Endometrial microvascular endothelial cells (primary cell): ENCODE data around the gene LPO. TPM values are rescaled to one million over a fixed set of nuclear protein-coding genes. Genes with fewer than 3 reads are reported as not detected.

ENCODE experiments used
- in situ Hi-C: cut with HindIII; loops from 2 replicates; pipeline ENCODE4 v1.10.0; 2017; ENCODE audit warnings: low sequenced_read_pairs, low pct_unique_long_range_greater_than_20kb; ENCODE audit errors: inconsistent ontology term
- total RNA-seq: library from RNA; depleted of rRNA; stranded (reverse); fragments of >200 nt; gene quantifications from one replicate; pipeline ENCODE4 v1.2.3, GENCODE V29; 2015; ENCODE audit errors: inconsistent ontology term

Gene LPO
- not detected for total RNA-seq

GRCh38 chr17:58238147-58238634 lies at the start of gene LPO:
Gene LPO, plus strand, starts transcription at chr17:58238584. Its CDS starts 4,396 bp downstream, at chr17:58242980.
- in situ Hi-C loops: no loop called here

GRCh38 chr17:58189436-58190146 lies 48.8 kb upstream of the LPO start:
- in situ Hi-C loops: no loop called here

DNA sequence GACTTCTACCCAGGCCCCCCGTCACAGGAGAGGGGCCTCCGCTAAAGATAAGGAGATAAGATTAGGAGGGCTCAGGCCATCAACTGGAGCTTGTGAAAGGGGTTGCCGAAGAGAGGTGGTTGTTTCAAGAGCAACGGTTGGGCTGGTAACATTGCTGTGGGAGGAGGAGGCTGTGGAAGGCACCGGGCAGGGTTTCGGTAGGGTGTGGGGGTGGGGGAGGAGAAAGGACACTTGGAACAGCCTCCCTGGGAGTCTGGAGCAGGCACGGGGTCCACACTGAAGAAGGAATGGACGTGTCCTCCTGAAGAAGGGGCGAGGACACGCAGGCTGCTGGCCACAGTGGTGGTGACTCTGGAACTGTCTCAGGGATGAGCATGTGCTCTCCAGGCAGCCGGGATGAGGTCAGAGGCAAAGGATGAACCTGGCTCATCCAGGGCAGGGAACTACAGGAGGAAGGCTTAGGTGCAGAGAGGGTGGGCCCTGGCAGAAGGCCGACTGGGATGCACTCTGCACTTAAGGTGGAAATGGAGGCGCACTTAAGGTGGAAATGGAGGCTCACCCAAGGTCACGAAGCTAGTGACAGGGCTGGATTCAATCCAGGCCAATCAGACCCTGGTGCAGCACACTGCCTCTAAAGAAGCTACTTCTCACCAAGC lies 47.0 kb upstream of the LPO start:
- in situ Hi-C loops: no loop called here

DNA sequence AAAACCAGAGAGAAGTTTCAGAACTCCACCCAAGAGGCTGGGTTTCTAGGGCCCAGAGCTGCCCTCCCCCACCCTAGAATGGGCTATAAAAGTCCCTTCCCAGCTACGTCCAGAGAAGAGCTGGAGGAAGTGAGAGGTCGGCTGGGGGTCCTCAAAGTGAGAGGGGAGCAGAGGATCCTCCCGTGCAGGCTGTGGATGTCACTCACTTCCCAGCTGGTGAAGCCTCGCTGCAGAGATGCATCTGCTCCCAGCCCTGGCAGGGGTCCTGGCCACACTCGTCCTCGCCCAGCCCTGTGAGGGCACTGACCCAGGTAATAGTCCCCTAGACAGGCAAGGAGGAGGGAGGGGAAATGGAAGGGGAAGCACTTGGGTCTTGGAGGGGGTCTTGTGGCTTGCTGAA lies 45.8 kb upstream of the LPO start, which contains the start of gene EPX:
Gene EPX (plus strand): TSS at position 115 of the 400 bp plus-strand sequence. CDS start 121 bp downstream, at position 236.
- in situ Hi-C loops: no loop called here

DNA sequence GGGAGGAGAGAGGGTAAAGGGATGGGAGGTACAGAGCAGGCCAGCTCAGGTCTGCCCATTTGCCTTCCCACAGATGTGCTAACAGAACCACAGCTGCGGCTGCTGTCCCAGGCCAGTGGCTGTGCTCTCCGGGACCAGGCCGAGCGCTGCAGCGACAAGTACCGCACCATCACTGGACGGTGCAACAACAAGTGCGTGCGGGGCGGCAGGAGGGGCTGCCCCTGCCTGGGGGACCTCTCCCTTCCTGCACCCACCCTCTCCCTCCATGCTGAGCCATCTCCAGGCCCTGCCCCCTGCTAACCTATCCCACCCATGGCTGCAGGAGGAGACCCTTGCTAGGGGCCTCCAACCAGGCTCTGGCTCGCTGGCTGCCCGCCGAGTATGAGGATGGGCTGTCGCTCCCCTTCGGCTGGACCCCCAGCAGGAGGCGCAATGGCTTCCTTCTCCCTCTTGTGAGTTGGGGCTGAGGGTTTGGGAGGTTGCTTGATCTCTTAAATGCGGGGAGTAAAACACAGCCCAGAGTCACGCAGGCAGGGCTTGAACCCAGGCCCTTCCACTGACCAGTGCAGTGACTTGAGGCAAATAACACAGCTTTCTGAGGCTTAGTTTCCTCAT lies 44.6 kb upstream of the LPO start:
- in situ Hi-C loops: no loop called here

DNA sequence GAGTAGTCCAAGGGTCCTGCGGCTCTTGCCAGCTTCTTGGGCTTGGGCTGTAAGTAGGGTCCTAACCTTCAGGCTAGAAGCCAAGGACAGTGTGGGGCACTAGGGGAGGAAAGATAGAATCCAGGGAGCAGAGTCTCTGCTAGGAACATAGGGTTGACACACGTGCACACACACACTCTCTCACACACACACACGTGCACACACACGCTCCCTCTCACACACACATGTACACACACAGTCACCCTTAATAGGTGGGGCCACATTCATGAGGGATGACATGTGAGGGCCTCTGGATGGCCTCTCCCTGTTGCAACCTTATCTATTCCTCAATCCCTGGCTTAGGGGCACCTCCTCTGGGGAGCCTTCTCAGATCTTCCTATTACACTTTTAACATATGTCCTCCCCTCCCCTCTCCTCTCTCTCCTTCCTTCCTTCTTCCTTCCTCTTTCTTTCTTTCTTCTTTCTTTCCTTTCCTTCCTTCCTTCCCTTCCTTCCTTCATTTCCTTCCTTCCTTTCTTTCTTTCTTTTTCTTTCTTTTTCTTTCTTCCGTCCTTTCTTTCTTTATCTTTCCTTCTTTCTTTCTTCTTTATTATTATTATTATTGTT lies 42.8 kb upstream of the LPO start:
- in situ Hi-C loops: no loop called here

- in situ Hi-C loops: no loop called here
Observed at GRCh38 chr17:58196610-58197009, 41.8 kb upstream of the LPO start.

DNA sequence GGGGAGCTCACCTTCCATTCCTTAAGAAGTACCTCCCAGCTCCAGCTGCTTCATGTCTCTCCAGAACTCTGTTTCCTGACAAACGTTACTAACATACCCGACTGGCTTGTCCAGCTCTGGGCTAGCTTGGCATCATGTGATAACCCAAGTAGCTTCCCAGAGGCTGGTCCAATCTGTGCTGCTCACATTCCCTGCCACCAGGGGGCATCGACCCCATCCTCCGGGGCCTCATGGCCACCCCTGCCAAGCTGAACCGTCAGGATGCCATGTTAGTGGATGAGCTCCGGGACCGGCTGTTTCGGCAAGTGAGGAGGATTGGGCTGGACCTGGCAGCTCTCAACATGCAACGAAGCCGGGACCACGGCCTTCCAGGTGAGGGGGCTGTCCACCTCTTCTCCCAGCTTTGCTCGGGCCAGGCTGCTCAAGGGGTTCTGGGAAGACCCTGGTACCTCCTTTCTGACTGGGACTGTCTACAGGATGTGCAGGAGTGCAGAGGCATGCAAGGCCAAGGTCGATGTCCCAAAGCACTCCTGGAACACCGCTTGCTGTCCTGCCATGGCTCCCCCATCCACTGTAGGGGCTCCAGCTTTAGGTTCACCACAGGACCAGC lies 38.3 kb upstream of the LPO start:
- in situ Hi-C loops: no loop called here

DNA sequence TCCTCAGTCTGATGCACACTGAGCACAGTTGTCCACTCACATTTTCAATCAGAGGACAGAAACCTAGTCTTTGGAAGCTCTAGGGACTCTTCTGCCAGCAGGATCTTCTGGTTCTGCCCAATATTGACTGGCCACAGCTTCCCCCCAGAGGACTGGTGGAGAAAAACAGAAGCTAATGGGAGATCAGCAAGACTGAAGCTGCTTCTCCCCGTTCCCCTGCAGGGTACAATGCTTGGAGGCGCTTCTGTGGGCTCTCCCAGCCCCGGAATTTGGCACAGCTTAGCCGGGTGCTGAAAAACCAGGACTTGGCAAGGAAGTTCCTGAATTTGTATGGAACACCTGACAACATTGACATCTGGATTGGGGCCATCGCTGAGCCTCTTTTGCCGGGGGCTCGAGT lies 35.5 kb upstream of the LPO start:
- in situ Hi-C loops: no loop called here

DNA sequence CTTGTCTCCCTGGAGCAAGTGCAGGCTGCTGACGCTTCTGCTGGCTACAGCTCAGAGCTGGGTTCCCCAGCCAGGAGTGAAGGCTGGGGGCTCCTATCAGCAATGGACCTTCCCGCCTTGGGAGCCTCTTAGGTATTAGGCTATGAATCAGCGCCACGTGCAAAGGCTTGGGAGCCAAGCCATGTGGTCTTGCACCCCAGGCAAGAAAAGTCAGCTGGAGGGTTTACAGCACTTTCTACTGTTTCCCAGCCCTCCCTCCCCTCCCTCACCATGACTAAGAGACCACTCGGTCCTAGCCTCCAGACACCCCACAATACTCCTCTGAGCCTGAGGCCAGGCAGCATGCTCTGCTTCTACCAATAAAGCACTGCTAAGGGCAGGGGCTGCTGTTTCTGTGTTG lies 33.6 kb upstream of the LPO start:
- in situ Hi-C loops: no loop called here

GRCh38 chr17:58205936-58206335 lies 32.4 kb upstream of the LPO start:
- in situ Hi-C loops: no loop called here

- in situ Hi-C loops: no loop called here
Observed at GRCh38 chr17:58207451-58207850, 30.9 kb upstream of the LPO start.

DNA sequence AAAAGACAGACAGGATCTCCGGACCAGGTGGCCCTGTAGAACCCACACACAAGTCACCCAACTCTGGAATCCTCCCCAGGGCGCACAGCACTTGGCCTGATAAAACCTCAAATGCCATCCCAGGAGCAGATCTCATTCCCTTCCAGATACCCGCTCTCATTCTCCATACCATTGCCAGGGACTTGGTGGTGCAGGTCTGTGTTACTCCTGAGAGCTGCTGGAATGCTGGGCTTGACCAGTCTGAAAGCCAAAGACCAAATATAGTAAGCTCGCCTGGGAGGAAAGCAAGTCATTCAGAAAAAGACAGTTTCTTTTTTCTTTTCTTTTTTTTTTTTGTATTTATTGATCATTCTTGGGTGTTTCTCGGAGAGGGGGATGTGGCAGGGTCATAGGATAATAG lies 30.0 kb upstream of the LPO start:
- in situ Hi-C loops: no loop called here

DNA sequence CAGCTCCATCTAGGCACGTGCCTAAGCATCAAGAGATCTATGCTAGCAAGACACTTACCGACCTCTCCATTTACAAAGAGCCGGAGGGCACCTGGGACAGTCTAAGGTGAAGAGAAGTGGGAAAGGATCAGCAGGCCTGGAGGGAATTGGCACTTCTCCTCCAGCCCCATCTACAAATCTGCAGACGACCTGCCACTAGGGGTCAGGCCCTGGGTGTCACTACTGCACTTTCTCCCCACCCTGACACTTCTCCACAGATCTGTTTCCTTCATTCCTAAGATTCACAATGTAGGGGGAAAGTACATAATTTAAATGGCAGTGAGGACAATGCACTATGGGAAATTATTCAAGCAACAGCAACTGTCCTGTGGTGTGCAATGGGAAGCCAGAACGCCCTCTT lies 27.5 kb upstream of the LPO start:
- in situ Hi-C loops: no loop called here

DNA sequence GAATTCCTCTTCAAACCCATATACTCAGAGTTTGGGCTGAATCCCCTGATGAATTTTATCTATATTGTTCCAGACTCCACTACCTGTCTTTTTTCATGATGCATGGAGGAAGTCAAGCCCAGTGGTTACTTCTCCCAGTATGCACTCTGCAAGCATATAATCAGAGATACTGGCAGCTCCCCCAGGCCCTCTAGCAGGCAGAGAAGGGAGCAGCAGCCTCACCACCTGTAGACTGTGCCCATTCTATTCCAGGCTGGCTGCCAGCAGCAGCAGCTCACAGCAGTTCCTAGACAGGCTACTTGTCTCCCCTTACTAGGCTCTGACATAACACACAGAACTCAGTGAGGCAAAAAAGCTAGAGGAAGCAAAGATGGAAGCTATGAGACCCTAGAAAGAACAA lies 22.7 kb upstream of the LPO start:
- in situ Hi-C loops: no loop called here

DNA sequence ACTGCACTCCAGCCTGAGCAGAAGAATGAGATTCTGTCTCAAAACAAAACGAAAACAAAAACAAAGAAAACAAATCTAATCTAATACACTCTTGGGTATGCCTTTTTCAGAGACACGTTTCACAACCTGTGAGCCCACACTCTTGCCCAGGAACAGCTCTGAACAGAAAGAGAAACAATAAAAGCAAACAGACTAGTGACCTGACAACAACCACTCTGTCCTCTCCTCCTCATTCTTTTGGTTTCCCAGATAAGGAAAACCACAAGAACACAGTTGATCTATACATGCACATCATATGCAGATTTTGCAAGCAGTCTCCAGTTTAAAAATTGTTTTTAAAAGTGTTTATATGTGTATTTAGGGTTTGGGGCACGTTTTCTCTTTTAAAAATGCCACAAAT lies 20.6 kb upstream of the LPO start:
- in situ Hi-C loops: no loop called here

GRCh38 chr17:58219007-58219788 lies 19.2 kb upstream of the LPO start, which contains the start of gene MKS1:
Gene MKS1, minus strand, starts transcription at chr17:58219255. Its CDS starts 25 bp downstream, at chr17:58219230.
- in situ Hi-C loops: no loop called here

GRCh38 chr17:58219789-58220183 lies 18.6 kb upstream of the LPO start:
- in situ Hi-C loops: no loop called here
